GM21447 (cell line): ENCODE data around the gene ADAMTS16.

Source experiments
- ATAC-seq: cut with Tn5 transposase; IDR thresholded peaks from one replicate; pipeline ENCODE4 v1.9.1; 2021; ENCODE audit not compliant: unreplicated experiment

The ADAMTS16 gene

DNA sequence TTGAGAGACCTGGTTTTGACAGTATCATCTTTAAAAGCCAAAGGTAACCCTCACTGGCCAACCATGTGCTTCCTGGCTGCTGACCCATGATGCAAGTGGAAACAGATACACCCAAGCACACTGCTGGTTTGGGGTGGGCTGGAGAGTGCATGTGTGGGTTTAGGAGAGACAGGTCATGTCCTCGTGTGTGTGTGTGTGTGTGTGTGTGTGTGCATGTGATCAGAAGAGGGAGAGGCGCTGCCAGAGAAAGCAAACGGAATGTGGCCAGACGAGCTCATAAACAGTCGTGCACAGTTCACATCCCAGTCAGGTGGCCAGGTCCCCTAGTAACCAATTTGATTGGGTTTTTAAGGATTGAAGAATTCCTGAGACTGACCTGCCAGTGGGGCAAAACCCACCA, 169.5 kb downstream of the ADAMTS16 start:
- ATAC-seq, result no peak

DNA sequence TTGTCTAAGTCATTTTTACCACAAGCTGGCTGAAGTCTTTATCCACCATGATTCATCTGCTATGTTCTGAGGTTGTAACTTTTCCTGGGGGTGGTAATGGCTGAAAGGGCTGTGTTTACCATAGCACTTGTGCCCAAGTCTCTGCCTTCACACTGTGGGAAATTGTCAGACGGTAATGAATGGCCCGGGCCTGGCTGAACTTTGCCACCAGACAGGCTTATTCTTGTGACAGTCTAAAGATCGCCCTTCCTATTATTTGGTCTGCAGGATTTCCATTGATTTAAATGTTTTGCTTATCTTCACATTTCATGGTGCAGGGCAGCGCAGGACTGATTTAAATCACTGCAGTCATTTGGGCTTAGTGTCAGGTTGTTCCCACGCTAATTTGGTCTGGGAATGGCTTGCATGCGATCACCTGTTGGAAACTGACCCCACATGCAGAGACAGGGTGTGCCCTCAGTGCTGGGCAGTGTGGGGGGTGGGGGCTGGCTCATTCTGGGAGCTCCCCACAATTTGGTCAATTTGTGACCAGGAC, 173.0 kb downstream of the ADAMTS16 start:
- ATAC-seq, result no peak

DNA sequence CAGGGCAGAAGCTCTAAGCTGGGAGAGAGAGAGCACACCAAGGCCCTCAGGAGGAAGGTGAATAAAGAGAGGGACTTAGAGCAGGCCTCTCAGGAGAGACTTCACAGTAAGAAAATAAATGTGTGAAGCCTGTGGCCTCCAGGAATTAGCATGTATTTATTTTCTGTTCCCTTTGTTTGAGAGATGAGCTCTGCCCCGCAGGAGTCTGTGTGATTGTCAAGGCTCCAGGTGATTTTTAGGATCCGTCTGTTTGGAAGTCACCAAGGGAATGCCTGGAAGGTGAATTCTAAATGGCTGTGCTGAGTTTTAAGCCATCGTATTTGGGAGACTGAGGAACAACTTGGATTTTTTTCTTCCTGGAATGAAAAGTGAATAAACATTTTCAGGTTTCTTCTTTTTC, 174.0 kb downstream of the ADAMTS16 start:
- ATAC-seq, result no peak

DNA sequence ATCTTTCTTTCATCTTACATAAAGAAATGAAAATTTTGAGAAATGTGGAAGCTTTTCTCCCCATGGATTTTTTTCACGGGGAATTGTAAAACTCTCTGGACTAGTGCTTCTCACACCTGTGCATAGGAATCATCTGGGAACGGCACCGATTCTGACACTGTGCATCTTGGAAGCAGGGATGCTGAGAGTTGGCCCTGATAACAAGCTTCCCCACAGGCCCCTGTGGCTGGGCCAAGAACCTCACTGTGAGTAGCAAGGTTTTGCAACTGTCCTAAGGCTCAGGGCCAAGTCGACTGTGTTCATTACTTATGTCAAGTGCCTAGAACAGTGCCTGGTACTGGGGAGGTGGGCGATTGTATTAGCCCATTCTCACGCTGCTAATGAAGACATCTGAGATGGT, 174.5 kb downstream of the ADAMTS16 start:
- ATAC-seq, result no peak

DNA sequence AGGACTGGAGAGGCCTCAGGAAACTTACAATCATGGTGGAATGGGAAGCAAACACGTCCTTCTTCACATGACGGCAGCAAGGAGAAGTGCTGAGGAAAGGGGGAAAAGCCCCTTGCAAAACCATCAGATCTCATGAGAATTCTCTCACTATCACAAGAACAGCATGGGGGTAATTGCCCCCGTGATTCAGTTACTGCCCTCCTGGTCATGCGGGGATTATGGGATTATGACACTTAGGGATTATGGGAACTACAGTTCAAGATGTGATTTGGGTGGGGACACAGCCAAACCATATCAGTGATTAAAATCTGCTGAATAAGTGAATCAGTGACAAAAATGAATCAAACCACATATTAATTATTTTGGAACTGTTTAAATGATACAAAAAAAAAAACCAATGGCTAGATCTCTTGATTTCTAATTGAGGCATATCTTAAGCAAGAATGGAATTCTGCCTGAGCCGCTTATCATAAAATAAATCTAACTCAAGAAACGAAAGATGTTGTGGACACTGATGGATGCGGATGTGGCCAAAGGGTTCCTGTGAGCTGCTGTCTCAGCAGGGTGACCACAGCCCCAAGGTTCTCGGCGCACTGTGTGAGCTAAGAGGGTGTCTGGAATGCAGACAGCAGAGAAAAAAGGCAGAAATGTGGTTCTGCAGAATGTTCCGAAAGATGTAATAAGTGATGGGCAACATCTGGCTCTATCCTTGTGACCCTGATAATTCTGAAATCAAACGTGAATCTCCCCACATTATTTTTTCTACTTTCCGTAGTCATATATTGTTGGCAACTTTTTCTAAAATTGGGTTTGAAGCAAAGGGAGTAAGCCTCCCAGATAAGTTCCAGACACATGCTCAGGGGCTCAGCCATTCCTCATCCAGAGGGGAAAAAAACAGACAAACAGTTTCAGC, 175.2 kb downstream of the ADAMTS16 start:
- ATAC-seq, result no peak

DNA sequence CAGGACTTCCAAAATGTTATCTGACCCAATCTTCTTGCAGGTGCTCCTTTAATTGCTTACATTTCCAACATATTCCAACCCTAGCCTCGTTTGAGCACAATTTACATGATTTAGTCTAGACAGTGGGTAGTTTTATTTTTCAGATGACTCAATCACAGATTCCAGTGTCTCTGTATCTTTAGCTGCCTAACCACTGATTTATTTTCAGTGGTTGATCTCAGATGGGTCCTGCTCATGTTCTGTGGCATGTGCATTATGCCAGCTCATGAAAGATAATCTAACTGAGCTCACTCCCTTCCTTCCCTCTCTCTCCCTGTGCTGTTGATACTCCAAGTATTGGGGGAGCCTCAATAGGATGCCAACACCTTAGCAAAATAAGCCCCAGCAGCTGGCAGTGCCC, 176.2 kb downstream of the ADAMTS16 start:
- ATAC-seq, result no peak

DNA sequence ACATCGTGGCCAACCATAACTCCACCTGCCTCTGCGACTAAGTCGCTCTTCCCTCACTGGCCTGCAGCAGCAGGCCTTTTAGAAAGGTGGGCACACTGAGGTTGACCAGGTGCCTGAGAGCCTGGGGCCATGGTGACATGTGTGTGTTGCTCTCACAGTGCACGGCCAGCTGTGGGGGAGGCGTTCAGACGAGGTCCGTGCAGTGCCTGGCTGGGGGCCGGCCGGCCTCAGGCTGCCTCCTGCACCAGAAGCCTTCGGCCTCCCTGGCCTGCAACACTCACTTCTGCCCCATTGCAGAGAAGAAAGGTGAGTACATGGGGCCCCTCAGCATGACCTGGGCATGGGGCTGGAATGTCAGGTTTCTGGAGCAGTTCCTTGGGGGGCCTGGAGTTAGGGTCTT, 177.8 kb downstream of the ADAMTS16 start:
- no peak for ATAC-seq

DNA sequence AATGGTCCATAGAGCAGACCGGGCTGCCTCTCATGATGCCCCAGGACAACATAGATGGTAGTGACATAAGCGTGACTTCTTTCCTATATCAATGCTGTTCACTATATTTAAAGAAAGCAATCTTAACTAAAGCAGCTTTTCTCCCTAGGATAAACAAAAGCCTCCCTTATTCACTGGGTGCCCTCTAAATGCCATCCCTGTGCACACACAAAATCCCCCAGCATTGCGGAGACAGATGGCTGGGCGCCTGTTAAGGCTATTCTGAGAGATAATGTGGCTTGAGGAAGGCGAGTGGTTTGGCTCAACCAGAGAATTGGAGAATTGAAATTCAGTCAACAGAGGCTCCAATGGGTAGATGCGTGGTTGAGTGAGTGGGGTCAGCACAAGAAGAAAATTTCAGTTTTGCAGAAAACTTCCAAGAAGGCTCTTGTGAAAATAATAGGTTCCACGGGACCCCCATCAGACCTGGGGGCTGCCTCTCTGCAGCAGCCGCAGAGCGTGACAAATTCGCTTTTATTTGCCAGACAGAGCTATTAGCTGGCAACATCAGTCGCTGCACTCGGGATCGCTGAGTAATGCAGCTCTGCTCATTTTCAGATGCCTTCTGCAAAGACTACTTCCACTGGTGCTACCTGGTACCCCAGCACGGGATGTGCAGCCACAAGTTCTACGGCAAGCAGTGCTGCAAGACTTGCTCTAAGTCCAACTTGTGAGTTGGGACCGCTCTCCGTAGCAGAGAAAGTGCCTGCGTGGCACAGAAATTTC, 178.5 kb downstream of the ADAMTS16 start:
- no peak for ATAC-seq

DNA sequence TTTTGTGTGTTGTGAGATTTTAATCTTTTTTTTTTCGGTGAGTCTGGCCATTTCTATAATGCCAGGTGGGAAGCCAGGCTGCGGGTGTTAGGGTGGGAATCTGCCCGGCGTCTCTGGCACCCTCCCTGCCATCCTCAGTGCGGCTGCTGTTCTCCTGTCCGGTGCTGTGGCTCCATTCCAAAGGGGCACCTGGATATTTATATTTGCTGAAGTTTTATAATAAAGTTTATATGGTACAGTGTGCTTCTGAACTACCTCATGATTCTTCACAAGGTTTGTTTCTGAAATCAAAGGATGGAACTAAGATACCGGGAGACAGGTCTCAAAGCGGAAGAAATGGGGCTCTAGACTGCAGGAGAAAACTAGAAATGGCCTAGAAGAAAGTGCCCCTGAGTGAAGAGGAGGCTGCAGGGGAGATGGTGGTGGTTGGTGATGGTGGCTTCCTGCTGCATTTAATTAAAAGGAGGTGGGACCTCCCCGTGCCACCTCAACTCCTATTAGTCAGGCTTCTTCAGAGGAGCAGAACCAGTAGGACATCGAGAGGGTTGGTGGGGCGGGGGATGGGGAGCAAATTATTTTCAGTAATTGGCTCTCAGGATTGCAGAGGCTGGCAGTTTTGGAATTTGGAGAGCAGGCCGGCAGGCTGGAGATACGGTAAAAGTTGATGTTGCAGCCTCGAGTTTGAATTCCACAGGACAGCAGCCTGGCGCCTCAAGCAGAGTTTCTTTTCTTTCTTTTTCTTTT, 180.1 kb downstream of the ADAMTS16 start:
- no peak for ATAC-seq

DNA sequence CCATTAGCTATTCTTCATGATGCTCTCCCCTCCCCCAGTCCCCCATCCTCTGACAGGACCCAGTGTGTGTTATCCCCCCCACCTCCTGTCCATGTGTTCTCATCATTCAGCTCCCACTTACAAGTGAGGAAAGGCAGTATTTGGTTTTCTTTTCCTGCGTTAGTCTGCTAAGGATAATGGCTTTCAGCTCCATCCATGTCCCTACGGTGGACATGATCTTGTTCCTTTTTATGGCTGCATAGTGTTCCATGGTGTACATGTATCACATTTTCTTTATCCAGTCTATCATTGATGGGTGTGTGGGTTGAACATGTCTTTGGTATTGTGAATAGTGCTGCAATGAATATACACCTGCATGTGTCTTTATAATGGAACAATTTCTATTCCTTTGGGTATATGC, 181.0 kb downstream of the ADAMTS16 start:
- no peak for ATAC-seq

DNA sequence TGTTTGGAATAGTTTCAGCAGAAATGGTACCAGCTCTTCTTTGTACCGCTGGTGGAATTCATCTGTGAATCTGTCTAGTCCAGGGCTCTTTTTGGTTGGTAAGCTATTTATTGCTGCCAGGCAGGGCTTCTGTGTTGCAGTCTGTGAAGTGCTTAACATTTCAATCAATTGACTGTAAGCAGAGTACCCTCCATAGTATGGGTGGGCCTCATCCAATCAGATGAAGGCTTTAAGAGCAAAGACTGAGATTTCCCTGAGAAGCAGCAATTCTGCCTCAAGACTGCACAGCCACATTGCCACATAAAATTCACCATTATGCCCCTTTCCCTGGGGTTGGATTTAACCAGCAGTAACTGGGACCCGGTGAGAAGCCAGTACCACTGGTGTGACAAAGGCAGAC, 183.4 kb downstream of the ADAMTS16 start:
- ATAC-seq, result no peak

DNA sequence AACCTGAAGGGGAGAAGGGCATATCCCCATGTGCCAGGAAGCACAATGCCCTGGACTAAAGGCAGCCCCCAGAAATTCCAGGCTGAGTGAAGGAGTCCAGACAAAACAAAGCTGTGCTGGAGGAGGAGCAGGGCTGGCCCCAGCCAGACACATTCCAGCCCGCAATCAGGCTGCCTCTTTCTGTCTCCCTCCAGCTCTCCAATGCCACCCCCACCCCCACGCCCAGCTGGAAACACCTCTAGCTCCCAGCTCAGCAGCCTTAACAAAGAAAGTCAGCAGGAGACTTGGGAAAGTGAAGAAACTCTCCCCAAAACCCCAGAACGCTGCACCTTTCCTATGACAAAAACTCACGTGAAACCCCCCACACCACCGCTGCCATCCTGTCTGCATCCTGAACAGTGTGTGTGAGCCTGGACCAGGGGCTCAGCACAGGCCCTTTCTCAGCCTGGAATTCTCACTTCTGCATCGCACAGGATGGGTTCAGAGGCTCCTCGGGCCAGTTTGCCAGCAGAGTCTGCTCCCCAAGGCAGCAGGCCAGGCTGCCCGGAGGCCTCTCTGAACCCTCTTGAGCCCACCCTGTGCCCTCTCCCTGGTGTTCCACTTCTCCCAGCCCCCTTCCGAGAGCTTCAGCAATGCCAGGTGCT, 186.1 kb downstream of the ADAMTS16 start:
- ATAC-seq, result no peak

DNA sequence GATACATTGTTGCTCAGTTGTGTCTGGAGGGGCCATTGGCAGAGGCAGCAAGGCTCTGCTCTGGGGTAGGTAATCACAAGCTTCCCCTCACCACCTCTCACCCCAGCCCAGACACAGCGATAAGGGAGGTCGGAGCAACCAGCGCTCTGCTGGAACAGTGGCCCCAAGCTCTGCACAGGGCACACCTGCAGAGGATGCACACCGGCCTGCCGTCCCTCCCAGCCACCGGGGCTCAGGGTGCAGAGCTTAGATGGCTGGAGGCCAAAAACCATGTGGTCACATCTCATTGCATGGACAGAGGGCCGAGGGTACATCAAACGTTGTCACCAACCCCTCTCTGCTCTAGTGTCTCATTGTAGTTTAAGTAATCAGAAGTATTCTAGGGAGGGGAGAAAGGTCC, 187.0 kb downstream of the ADAMTS16 start:
- no peak for ATAC-seq

DNA sequence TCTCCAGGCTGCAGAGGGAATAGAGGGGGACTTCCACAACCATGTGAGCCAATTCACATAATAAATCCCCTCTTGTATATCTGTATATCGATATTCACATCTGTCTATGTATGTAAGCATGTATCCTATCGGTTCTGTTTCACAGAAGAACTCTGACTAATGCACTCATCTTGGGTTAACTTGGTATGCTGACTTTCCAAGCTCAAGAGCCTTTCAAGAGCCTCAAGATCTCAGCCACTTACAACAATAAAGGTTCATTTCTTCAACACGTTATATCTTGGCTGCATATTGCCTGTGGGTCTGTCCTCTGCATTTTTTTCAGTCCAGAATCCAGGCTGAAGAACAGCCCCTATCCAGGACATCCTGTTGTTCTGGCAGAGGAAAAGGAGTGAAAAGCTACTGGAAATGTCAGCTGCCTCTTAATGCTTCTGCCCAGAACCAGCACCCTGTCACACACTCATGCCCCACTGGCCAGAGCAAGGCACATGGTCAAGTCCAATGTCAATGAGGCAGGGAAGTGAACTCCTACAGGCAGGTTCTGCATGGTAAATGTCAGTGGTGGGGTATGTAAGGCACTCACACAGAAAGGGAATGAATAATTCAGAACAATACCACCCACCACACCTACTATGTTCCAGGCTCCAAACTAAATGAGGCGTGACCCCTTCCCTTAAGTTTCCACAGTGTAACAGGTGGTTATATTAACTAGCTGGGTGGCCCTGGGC, 190.8 kb downstream of the ADAMTS16 start:
- ATAC-seq, result no peak

DNA sequence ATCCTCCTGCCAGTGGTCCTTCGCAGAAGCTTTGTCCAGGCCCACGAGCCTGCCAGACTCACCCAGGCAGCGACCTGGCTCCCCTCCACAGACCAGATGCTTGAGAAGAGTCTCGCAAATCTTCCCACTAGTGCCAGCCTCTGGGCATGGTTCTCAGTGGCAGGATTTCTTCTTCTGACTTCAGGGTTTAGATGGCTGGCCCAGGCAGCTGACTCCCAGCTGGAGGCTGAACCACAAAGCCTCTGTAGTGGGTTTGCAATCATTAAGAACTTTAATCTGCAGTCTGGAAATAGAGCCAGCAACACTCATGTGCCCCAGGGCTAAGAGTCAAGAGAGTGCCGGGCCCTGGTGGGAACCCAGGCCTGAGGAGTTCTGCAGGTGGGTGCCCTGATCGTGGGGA, 191.7 kb downstream of the ADAMTS16 start:
- ATAC-seq, result no peak

DNA sequence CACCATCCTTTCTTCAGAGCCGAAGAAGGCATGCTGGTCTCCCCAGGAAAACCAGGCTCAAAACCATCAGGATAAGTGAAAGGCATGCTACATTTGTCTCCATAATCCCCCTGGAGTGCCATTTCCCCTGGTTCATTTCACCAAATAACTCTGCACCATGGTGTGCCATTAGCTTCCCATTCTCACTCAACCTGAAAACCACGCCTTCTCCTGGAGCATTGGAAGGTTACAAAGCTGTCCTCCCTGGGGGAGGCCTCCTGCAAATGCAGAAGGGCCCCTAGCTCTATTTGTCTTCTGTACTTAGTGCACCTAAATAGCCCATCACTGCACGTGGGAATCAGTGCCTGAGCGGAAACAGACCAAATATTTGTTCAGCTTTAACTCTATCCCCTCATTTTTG, 192.2 kb downstream of the ADAMTS16 start:
- no peak for ATAC-seq

DNA sequence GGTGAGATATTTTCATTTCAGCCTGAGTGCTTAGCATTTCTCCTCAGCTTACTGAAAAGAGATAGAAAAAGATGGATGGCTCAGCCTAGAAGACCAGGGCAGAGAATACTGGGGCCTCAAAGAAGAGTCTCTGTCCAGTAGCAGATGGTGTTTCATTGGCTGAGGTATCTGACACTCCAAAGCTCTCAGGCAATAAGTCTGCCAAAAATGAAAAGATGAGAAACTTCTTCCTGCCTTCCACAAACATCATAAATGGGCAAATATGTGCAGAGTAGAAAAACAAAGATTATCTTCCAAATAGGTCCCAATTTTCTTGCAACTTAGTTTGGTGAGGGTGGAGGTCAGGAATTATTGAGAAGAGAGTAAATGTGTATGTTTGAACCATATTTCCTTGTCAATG, 195.0 kb downstream of the ADAMTS16 start:
- ATAC-seq, result no peak

DNA sequence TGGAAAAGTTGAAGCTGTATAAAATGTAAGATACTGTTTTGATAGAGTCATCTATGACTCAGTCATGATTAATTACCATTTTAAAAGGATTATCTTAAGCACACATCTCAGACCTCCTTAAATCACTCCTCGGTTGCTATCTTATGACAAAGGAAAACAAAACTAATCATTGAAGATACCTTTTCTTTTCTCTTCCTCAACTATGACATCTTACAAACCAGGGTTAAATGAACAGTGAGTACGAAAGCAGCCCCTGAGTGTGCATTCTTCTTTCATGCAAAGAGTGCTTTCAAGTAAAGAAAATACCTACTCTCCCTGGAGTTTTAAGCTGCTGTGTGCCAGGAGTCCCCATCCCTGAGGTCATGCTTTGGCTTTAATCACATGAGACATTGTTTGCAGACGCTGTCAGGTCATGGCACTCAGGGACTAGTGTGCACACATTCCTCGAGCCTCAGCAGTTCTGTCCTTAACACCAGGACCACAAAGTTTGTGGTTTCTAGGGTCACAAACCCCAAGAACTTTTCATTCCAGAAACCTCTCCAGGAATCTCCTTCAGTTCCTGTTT, 195.7 kb downstream of the ADAMTS16 start:
- no peak for ATAC-seq

DNA sequence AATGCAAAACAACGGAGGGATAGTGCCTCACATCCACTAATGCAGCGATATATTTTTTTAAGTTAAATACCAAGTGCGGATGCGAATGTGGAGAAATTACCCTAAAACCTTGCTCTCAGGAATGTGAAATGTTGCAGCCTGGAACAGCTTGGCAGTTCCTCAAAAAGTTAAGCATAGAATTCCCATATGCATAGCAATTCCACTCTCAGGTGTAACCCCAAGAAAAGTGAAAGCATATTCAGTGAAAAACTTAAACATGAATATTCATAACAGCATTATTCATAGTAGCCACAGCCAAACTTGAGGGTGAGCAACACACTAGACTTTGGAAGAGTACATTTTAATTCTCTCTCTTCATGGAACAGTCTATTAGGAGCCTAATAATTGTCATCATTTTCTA, 199.1 kb downstream of the ADAMTS16 start:
- no peak for ATAC-seq

DNA sequence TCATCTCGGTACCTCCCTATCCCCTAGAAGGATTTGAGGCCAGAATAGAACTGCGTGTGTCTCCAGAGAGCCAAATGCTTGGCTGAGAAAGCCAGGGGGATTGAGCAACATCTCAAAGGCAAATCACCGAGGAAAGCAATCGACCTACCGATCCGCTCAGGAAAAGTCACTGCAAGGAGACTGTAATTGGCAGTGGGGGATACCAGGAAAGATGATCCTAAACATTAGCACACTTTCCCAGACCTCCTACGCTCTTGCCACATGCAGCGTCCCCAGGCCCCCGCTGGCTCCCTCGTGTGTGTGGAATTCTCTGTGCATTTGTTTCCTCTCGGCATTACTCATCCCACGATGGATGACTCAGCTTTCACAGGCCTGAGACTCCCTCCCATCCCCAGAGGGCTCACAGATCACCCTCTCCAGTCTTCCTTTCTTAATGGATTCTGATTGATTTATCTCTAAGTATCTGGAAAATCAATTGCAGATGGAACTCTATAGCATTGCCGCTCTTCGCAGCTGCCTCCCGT, 200.1 kb downstream of the ADAMTS16 start:
- no peak for ATAC-seq
